Thyroid gland (tissue), 4 donors: ENCODE measurements around the gene PLA2G3.

Experiments used
- POLR2A ChIP-seq, 2 donors: fragments of 450-650 bp; IDR thresholded peaks; one replicate each; pipeline ENCODE4 v1.6.1; 2017; ENCODE audit warnings: antibody characterized with exemption in 2 of 2, mild to moderate bottlenecking in 2 of 2, moderate library complexity in 1 of 2
- TF ChIP-seq, protein P1 (sequence below), 6 experiments: fragments of 200-600 bp in 3 of 6; fragments of 450-650 bp in 3 of 6; sonication (generic) in 3 of 6; IDR thresholded peaks; one replicate each; pipeline ENCODE4 v1.5.1; 2016 to 2019; ENCODE audit warnings: antibody characterized with exemption in 6 of 6, mild to moderate bottlenecking in 2 of 6, inconsistent platforms in 1 of 6, moderate library complexity in 1 of 6

GRCh38 chr22:31084811-31085492, 55.4 kb downstream of the PLA2G3 start:
- TF ChIP-seq, protein P1, sequence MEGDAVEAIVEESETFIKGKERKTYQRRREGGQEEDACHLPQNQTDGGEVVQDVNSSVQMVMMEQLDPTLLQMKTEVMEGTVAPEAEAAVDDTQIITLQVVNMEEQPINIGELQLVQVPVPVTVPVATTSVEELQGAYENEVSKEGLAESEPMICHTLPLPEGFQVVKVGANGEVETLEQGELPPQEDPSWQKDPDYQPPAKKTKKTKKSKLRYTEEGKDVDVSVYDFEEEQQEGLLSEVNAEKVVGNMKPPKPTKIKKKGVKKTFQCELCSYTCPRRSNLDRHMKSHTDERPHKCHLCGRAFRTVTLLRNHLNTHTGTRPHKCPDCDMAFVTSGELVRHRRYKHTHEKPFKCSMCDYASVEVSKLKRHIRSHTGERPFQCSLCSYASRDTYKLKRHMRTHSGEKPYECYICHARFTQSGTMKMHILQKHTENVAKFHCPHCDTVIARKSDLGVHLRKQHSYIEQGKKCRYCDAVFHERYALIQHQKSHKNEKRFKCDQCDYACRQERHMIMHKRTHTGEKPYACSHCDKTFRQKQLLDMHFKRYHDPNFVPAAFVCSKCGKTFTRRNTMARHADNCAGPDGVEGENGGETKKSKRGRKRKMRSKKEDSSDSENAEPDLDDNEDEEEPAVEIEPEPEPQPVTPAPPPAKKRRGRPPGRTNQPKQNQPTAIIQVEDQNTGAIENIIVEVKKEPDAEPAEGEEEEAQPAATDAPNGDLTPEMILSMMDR (IDR thresholded peaks at IDR 0.05), result peak; percentile 52 to 87 (median 72)
- TF ChIP-seq POLR2A (IDR thresholded peaks at IDR 0.05), result peak in 1 of 2 donors; percentile 86
